T-helper 1 cell treated with Interleukin-12 subunit alpha and Interleukin-12 subunit beta and Interleukin-4 antibody, amounts not matched to agents 30 ng/mL and 1 ng/mL, for 36 hours (primary cell): ENCODE measurements around the gene CAB39. TPM values are rescaled to one million over a fixed set of nuclear protein-coding genes. Genes with fewer than 3 reads are reported as not detected.
"Not testable (repeated sequence)": the region's sequence is repeated elsewhere in the genome, so short reads cannot be mapped to it uniquely, and the experiment has no call there.

ENCODE experiments used
- intact Hi-C: fragments of 100-400 bp; cut with micrococcal nuclease; formaldehyde crosslinking; loops from one replicate; pipeline ENCODE4 v1.15.1; 2024
- total RNA-seq: library from RNA; stranded (reverse); gene quantifications from 2 replicates; pipeline ENCODE4 v1.2.3, GENCODE V29; 2022

CAB39 gene
- total RNA-seq, 1 donor from 2014 or later = 255 TPM

DNA sequence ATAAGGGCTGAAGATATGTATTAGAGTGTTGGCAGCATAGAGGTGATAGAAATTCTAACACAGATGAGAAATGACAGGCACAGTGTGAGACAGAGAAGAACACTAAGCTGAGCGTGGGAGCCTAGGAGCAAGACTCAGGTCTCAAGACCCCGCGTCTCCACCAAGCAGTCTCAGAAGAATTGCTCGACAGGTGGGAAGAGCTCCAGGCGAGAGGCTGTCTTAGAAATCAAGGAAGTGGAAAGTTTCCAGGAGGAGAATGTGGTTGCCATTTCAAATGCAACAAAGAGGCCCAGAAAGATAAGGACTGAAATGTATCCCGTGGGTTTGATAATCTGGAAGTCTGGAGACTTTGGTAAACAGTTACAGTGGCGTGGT, 31.5 kb upstream of the CAB39 start:
- intact Hi-C loops = no loop called here

DNA sequence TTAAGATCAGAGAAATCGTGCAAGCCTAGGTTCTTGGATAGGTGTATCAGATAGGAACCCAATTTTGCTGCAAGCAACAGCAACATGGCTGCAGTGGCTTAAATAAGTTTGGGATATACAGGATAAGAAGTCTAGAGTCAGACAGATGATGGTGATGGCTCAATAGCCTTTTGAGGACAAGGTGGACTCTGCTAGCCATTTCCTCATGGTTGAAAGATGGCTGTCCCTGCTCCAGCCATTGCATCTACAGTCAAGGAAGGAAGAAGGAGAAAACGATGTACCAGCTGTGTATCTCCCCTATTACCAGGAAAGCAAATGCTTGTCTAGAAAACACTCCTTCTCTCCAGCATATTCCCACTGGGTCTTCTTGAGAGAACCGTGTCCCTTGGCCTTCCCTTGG, 30.1 kb upstream of the CAB39 start:
- intact Hi-C loops = no loop called here

DNA sequence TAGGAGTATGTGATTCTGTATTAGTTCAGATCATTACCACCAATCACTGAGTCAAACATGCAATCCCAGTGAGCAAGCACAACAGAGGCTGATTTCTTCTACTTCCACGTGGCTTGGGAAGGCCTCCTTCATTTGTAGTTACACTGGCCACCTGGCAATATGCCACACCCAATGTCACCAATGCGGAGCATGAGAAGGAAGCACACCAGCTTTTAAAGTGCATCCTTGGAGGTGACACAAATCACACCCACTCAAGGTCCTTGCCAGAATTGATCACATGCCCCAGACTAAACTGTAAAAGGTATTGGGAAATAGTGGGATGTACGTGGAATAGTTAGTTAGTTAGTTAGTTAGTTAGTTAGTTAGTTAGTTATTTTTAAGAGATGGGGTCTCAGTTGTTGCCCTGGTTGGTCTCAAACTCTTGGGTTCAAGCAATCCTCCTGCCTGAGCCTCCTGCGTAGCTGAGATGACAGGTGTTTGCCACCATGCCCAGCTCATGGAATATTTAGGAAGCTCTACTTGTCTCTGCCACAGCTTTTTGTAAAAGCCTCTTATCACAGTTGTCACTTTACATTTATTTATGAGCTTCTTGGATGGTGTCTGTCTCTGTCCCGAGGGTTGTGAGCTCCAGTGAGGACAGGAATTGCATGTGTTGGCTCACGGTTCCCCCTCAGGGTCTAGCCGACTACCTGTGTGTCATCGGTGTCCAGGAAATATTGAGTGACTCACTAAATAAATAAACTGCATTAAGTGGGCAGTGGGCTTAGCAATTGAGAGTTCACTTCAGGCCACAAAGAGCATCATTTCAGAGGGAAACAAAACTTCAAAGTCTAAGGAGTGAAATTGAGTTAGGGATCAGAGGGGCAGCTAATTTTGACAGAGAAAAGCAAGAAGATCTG, 28.1 kb upstream of the CAB39 start:
- intact Hi-C loops = no loop called here

DNA sequence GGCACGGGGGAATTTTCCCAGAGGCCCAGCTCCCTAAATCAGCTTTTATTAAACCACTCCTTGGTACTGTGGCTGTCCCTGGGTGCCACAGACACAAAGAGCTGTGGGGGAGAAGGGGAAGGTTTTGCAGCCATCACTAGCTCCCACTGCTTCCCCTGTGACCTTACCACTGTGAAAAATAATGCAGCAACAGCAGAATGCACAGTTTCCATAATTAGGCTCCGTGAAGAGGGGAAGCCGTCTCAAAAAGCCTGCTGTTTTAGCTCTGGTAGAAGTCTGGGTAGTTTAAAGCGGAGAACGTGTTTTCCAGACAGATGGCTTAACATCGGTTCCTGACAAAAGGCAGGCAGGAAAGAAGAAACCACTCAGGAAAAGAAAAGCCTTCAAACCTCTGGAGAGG, 27.5 kb upstream of the CAB39 start:
- intact Hi-C loops = no loop called here

DNA sequence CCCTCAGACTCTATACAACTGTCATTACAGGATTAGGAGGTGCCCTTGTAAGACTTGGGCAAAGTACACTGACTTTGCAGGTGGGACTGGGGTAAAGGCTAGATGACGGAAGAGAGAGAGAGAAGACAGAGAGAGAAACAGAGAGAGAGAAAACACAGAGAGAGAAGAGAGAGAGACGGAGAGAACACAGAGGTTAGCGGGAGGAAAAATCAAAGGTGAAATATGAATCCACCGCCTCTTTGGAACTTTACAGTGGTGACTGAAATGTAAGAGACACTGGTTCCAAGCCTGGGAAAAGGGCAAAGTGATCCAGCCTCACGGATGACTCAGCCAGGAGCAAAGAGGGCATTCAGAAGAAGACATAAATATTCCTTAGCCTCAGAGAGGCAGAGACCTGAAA, 25.1 kb upstream of the CAB39 start:
- intact Hi-C loops = no loop called here

DNA sequence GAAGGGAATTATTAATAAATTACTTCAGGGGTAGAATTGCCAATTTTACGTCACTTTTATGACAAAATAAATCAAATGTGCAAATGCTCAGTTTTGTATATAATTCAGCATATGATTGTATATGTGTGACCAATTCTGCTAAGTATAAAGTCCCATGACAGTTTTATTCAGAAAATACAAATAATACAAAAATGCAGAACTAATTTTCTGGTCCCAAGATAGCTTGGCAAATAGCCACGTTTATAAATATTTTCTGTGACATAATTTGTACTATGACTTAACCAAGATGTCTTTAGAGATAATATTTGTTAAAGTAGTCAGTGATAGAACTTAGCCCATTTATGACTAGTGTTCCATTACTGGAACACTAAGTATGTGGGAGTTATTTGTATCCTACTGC, 24.2 kb upstream of the CAB39 start:
- intact Hi-C loops = no loop called here

DNA sequence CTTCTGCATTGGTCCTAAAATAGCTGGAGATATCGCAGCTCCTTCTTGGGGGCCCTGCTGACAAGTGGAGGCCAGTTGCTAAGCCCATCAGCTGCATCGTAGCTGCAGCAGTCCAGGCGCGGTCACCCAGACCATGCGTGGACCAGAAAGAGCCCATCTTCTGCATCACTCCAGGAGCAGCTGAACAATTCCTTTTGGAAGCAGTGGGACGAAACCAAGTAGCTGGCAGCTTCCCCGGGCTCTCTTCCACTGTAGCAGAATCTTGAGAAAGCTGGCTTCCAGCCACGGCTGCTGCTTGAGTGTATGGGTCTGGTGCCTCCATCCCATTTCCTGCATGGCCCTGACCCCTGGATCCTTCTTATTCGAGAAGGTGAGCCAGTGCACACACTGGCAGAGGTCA, 22.2 kb upstream of the CAB39 start:
- intact Hi-C loops = no loop called here

DNA sequence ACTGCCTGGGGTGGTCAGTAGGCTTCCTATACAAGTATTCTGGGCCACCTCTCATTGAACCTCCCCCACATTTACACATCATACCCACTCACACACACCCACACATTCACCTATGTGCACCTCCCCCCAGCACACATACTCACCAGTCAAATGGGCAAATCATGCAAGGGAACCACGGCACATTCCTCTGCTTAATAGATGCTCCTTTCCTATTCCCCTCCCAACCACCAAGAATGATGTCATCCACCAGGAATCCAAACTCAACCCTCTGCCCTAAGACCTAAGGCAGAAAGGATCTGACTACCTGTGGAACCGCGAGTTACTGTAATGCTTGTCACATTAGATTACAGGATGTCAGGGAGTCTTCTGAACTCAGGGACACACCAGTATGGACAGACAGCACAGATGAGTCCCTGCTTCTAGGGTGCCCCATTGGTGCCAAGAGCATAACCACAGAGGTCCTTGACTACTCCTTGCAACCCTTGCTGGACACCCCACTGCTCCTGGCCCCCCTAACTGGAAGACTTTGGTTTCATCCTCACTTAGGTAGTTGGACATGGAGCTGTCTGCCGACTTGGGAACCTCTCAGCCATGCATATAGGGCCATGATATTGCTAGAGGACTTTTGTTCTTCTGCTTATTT, 21.5 kb upstream of the CAB39 start:
- intact Hi-C loops = no loop called here

DNA sequence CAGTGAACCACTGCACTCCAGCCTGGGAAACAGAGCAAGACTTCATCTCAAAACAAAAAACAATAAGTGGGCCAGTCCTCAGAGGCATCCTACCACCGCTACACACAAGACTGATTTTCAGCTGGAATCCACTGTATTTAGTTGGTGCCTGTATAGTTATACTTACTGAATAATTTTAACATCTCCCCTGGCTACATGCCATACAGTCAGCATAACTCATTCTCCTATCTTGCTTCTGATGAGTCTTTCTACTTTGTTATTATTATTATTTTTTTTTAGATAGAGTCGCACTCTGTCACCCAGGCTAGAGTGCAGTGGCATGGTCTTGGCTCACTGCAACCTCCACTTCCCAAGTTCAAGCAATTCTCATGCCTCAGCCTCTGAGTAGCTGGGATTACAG, 19.9 kb upstream of the CAB39 start:
- intact Hi-C loops = no loop called here

DNA sequence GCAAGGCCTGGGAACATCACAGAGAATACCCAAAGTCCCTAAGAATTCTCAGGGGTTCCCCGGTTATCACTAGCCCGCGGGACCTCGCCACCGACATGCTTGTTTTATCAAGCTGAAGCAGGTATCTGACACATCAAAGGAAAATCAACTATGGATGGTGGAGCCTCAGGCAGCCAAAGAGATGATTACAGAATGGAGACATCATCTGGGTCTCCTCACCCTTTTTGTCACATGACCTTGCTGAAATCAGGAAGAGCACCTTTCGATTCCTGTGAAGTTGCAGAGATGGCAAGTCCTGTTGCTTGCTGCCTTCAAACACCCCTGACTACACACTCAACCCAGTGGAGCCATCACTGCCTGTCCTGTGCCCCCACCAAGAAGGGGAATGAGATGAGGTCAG, 19.2 kb upstream of the CAB39 start:
- intact Hi-C loops = no loop called here

DNA sequence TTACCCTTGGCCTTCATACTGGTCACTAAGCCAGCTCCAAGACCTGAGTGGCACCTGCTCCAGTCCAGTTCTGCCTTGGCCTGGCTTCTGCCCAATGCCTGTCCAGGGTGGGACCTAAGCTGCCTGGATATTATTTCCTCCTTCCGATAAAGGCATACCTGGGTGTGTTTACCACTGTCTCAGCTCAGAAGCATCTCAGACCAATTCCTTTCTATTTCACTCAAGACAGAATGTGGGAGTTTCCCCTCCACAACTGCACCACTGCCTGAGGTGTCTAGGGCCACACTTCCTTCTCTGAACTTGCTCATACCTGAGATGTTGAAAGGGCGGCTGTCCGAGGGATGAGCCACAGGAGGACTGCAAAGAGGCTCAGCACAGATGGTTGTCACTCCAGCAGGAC, 18.4 kb upstream of the CAB39 start:
- intact Hi-C loops = loop anchor here (1.0 to 2.0 kb wide), 3 partner anchors 15 to 33 kb away; partner anchors contain the start of gene CAB39

DNA sequence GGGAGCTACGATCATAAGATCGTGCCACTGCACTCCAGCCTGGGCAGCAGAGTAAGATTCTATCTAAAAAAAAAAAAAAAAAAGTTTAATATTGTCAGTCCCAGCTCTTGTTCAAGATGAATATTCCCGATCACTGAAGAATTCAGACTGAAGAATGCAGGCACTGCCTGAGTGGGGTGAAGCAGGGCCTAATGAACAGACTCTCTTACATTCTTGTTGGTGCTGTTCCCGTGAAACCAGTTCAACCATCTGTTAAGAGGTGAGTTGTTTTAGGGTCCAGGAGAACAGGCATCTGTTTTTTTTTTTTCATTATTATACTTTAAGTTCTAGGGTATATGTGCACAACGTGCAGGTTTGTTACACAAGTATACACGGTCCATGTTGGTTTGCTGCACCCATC, 17.1 kb upstream of the CAB39 start:
- intact Hi-C loops = loop anchor here (2.0 kb wide), 2 partner anchors 17 to 35 kb away; no protein-coding TSS in a partner anchor

DNA sequence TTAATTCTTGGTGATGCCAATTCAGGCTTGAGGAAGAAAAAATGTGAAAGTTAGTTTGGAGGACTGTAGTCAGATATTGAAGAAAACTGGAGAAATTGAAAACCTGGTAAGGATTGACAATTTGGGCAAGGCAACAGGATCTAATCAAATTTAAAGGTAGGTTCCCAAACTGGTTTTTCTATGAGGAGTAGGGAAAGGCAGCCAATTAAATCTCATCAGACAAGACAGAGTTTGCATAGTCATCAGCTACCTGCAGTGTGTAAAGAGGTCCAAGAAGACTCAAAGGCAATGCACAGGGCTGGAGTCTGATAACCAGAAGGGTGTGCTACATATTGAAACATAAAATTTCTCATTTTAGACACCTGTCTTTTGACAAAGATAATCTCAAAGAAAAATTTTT, 16.0 kb upstream of the CAB39 start:
- intact Hi-C loops = no loop called here

DNA sequence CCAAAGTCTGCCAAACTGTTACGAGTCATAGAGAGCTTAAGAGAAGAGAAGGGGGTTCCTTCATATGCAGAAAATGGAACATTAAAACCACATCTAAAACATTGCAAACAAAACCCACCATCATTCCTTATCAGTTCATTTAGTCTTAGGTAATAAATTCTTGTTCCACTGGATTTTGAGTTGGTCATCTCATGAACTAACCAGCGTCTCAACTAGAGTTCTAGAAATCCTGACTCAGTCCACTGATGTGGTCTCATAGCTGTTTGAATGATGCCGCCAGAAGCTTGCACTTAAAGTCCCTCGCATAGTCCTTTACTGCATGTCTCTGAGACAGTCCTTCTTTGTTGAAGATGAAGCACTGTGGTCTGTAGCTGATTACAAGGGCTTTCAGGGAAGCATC, 15.0 kb upstream of the CAB39 start:
- intact Hi-C loops = no loop called here

DNA sequence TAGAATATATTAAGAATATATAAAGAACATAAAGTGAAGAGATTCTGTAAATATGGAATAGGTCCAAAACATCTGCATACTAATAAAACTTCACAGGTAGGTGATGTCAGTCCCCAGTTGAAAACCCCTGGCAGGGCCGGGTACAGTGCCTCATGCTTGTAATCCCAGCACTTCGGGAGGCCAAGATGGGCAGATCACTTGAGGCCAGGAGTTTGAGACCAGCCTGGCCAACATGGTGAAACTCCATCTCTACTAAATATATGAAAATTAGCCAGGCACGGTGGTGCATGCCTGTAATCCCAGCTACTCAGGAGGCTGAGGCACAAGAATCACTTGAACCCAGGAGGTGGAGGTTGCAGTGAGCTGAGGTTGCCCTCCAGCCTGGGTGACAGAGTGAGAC, 13.9 kb upstream of the CAB39 start:
- intact Hi-C loops = not testable (repeated sequence)

DNA sequence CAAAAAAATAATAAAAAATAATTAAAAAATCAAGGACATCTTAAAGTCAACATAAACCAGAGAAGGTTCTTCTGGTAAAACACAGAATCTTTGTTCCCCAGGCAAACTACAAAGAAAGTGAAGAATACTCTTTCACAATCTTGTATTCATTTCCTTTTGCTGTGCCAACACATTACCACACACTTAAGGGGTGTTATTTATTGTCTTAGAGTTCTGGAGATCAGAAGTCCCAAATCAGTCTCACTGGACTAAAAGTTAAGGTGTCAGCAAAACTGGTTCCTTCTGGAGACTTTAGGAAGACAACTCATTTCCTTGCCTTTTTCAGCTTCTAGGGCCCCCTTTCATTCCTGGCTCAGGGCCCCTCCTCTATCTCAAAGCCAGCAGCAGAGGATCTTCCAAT, 12.2 kb upstream of the CAB39 start:
- intact Hi-C loops = no loop called here

DNA sequence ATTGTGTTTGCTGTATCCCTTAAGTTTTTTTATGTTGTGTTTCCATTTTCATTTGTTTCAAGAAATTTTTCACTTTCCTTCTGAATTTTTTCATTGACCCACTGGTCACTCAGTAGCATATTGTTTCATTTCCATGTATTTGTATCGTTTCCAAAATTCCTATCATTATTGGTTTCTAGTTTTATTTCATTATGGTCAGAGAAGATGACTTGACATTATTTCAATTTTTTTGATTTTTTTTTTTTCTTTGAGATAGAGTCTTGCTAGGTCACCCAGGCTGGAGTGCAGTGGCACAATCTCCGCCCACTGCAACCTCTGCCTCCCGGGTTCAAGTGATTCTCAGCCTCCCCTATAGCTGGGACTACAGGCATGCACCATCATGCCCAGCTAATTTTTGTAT, 11.3 kb upstream of the CAB39 start:
- intact Hi-C loops = no loop called here

DNA sequence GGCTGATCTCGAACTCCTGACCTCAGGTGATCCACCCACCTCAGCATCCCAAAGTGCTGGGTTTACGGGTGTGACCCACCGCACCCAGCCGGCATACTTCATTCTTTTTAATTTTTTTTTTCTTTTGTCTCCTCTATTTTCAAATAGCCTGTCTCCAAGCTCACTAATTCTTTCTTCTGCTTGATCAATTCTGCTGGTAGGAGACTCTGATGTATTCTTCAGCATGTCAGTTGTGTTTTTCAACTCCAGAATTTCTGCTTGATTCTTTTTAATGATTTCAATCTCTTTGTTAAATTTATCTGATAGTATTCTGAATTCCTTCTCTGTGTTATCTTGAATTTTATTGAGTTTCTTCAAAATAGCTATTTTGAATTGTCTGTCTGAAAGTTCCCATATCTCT, 10.2 kb upstream of the CAB39 start:
- intact Hi-C loops = not testable (repeated sequence)

DNA sequence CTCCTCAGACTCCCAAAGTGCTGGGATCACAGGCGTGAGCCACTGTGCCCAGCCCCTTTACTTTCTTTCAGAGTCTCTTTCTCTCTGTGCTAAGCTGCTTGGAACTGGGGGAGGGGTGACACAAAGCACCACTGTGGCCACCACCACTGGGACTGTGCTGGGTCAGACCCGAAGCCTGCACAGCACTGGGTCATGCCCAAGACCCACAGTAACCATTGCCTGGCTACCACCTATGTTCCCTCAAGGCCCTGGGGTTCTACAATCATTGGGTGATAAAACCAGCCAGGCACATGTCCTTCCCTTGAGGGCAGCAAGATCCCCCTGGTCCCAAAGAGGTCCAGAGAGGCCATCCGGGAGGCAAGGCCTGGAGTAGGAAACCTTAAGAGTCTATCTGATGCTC, 9.1 kb upstream of the CAB39 start:
- intact Hi-C loops = no loop called here

DNA sequence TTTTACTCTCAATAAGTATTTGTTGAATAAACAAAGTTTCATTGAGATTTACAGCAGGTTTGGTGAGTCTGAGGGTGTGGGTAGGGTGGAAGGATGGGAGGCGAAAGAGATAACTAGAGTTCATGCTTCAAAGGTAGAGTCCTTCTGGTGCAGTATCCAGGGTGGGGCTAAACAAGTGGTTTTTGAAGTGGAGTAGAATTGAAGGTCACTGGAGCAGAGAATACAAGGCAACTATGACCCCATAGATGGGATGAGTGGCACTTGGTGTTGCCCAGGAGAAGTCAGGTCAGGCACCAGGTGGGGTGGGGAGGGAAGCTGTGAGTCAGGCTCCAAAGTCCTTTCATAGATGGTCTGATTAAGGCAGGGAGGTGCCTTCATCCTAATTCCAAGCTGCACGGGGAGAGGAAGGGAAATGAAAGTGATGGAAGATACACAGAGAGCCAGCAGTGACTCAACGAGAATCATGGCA, 6.6 kb upstream of the CAB39 start:
- intact Hi-C loops = no loop called here

DNA sequence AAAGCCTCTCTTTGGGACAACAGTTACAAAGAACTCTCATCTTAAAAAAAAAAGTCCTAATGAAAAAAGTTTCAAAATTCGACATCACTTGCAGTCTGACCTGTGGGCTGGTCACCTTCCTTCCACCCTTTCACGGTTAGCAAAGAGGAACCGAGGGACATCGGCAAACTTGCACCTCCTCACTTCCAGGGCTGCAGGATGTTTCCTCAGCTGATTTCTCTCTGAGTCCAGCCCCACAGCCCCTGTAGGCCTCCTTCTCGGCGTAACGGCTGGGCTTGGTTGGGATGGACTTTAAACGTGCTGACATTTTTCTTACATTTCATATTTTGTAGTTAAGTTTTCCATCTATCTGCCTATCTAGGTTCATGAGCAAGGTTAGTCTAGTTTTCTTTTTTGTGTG, 5.7 kb upstream of the CAB39 start:
- intact Hi-C loops = no loop called here

DNA sequence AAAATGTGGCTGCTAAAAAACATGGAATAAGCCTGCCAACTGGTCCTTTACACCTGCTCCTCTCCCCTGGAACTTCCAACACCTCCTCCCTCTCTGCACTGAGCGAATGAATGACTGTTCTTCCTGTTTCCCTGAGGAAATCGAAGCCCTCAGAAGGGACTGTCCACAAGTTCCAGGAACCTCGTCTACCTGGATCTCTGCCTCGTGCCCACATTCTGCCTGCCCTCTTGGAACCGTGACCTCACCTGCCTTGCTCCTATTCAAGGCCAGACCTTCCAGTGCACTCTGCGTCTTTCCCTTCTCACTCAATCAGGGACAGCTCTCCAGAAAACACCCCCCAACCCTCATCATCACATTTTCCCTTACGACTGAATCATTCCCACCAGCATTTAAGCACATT, 4.4 kb upstream of the CAB39 start:
- intact Hi-C loops = no loop called here

DNA sequence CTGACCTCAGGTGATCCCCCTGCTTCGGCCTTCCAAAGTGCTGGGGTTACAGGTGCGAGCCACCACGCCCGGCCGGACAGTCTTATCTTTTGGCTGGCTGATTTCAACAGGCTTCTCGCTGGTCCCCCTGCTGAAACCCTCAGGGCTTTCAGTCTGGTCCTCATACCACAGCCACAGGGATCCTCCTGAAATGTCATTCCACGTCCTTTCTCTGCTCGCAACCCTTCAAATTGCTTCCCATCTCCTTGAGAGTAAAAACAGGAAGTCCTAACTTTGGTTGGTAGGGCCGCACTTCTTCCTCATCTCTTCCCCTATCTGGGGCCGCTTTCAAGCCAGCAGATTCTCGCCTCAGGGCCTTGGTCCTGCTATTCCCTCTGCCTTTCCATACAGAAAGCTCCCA, 1.4 kb upstream of the CAB39 start:
- intact Hi-C loops = loop anchor here (5.0 to 10.0 kb wide), 3 partner anchors 266 to 889 kb away; partner anchors contain the start of gene NCL
